ENCODE data around the gene KCNK1. TPM values are rescaled to one million over a fixed set of nuclear protein-coding genes. Genes with fewer than 3 reads are reported as not detected.

KCNK1 gene
- total RNA-seq (1.8 and 3.7 TPM in 2 replicates), polyA plus RNA-seq (4.6 and 8.5 TPM in 2 replicates)

GRCh38 chr1:233613252-233614172, at the start of gene KCNK1:
Gene KCNK1, plus strand, starts transcription at chr1:233614106. Its CDS starts 66 bp downstream, at chr1:233614172.
- H3K36me3 ChIP-seq = no peaks in the 10 kb centered on the region

DNA sequence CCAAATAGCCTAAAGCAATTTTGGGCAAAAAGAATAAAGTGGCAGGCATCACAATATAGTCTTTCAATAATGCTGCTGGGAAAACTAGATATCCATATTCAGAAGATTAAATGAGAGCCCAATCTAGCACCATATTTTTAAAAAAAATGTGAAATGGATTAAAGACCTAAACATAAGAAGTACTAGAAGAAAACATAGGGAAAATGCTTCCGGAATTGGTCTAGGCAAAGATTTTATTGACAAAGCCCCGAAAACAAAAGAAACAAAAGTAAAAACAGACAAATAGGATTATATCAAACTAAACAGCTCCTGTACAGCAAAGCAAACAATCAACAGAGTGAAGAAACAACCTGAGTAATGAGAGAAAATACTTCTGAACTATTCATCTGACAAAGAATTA, 48.6 kb upstream of the KCNK1 start:
- Histone ChIP-seq H3K27ac (no peak overlapping the region), H3K4me3 (no peak overlapping the region), H3K4me1 (ENCODE audit: low read depth) (no peaks in the 10 kb centered on the region), H3K36me3 (no peaks in the 10 kb centered on the region), H3K27me3 (no peaks in the 10 kb centered on the region), H3K9me3 (ENCODE audit: low read depth) (no peaks in the 10 kb centered on the region)
- DNase-seq (ENCODE audit: low read depth in 1 of 2, low spot score in 1 of 2) = no peak
- TF ChIP-seq, protein P1, sequence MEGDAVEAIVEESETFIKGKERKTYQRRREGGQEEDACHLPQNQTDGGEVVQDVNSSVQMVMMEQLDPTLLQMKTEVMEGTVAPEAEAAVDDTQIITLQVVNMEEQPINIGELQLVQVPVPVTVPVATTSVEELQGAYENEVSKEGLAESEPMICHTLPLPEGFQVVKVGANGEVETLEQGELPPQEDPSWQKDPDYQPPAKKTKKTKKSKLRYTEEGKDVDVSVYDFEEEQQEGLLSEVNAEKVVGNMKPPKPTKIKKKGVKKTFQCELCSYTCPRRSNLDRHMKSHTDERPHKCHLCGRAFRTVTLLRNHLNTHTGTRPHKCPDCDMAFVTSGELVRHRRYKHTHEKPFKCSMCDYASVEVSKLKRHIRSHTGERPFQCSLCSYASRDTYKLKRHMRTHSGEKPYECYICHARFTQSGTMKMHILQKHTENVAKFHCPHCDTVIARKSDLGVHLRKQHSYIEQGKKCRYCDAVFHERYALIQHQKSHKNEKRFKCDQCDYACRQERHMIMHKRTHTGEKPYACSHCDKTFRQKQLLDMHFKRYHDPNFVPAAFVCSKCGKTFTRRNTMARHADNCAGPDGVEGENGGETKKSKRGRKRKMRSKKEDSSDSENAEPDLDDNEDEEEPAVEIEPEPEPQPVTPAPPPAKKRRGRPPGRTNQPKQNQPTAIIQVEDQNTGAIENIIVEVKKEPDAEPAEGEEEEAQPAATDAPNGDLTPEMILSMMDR (IDR thresholded peaks at IDR 0.05; ENCODE audit: low read depth, low read length) = no peak

More at GRCh38 chr1:233613252-233614172, at the start of gene KCNK1:
- DNase-seq (ENCODE audit: low read depth in 1 of 2, low spot score in 1 of 2) = peak; percentile 85 to 94
- TF ChIP-seq, protein P1 (IDR thresholded peaks at IDR 0.05; ENCODE audit: low read depth, low read length) = no peak
- Histone ChIP-seq H3K27ac (peak within 1 kb of the TSS; percentile 60), H3K27me3 (peaks cover 46% of the 10 kb centered on the region), H3K4me3 (peak within 1 kb of the TSS; percentile 61), H3K4me1 (ENCODE audit: low read depth) (peaks cover 4% of the 10 kb centered on the region), H3K9me3 (ENCODE audit: low read depth) (no peaks in the 10 kb centered on the region)

- Histone ChIP-seq H3K27ac (no peak overlapping the region), H3K36me3 (no peaks in the 10 kb centered on the region), H3K9me3 (ENCODE audit: low read depth) (no peaks in the 10 kb centered on the region), H3K27me3 (no peaks in the 10 kb centered on the region), H3K4me3 (no peak overlapping the region), H3K4me1 (ENCODE audit: low read depth) (no peaks in the 10 kb centered on the region)
- peak in 1 of 2 donors; percentile 25 for DNase-seq (ENCODE audit: low read depth in 1 of 2, low spot score in 1 of 2)
- TF ChIP-seq, protein P1 (IDR thresholded peaks at IDR 0.05; ENCODE audit: low read depth, low read length) = no peak
Measured at GRCh38 chr1:233566886-233567285, 47.0 kb upstream of the KCNK1 start.

DNA sequence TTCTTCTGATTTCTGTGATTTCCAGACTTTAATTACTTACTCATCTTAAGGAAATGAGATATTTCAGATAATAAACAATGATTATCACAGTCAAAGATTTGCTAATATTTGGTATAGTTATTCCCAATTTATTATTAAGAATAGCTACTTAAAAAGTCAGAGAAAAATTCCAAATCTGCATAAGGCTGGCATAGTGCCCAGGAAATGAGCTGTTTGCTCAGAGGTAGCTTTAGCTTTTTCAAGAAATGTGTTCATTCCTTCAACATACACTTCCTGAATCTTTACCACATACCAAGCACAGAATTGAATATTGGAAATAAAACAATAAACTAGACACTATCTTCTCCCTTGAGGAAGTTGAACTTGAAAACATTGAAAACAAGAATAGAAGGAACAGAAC, 44.3 kb upstream of the KCNK1 start:
- Histone ChIP-seq H3K27me3 (no peaks in the 10 kb centered on the region), H3K9me3 (ENCODE audit: low read depth) (no peaks in the 10 kb centered on the region), H3K4me1 (ENCODE audit: low read depth) (no peaks in the 10 kb centered on the region), H3K36me3 (no peaks in the 10 kb centered on the region), H3K4me3 (no peak overlapping the region), H3K27ac (no peak overlapping the region)
- peak in 1 of 2 donors; percentile 27 for DNase-seq (ENCODE audit: low read depth in 1 of 2, low spot score in 1 of 2)
- TF ChIP-seq, protein P1 (IDR thresholded peaks at IDR 0.05; ENCODE audit: low read depth, low read length) = no peak

GRCh38 chr1:233570216-233570615, 43.7 kb upstream of the KCNK1 start:
- Histone ChIP-seq H3K27me3 (no peaks in the 10 kb centered on the region), H3K4me3 (no peak overlapping the region), H3K36me3 (no peaks in the 10 kb centered on the region), H3K27ac (no peak overlapping the region), H3K9me3 (ENCODE audit: low read depth) (no peaks in the 10 kb centered on the region), H3K4me1 (ENCODE audit: low read depth) (no peaks in the 10 kb centered on the region)
- TF ChIP-seq, protein P1 (IDR thresholded peaks at IDR 0.05; ENCODE audit: low read depth, low read length) = no peak
- no peak for DNase-seq (ENCODE audit: low read depth in 1 of 2, low spot score in 1 of 2)

Measured in cardiac muscle cell (in vitro differentiated cells and primary cell).